HFF-Myc (cell line): ENCODE data around the gene MOCS1.

Experiments used
- DNase-seq: peaks from one replicate; pipeline ENCODE4 v3.0.0-alpha.2; 2011; ENCODE audit warnings: low read depth; ENCODE audit errors: extremely low read depth
- H3K4me3 ChIP-seq: replicated peaks from 2 replicates; pipeline ENCODE4 v1.5.1; 2011; ENCODE audit warnings: low read depth, mild to moderate bottlenecking, control low read depth, low read length
- CTCF ChIP-seq: IDR thresholded peaks from 2 replicates; pipeline ENCODE4 v1.5.1; 2012; ENCODE audit warnings: mild to moderate bottlenecking, low read depth, low read length, control low read depth; ENCODE audit errors: missing control alignments

The MOCS1 gene

GRCh38 chr6:39925191-39925930 lies 8.9 kb downstream of the MOCS1 start:
- no peak for TF ChIP-seq CTCF
- H3K4me3 ChIP-seq: no peak overlapping the region
- DNase-seq: no peak

GRCh38 chr6:39924283-39924682 lies 10.0 kb downstream of the MOCS1 start:
- no peak for TF ChIP-seq CTCF
- no peak overlapping the region for H3K4me3 ChIP-seq
- DNase-seq: no peak

- DNase-seq: no peak
- no peak for TF ChIP-seq CTCF
- no peak overlapping the region for H3K4me3 ChIP-seq
Measured at GRCh38 chr6:39923861-39924260, 10.4 kb downstream of the MOCS1 start.

GRCh38 chr6:39923394-39923793 lies 10.9 kb downstream of the MOCS1 start:
- no peak for DNase-seq
- no peak overlapping the region for H3K4me3 ChIP-seq
- TF ChIP-seq CTCF: no peak

- TF ChIP-seq CTCF: no peak
- DNase-seq: no peak
- no peak overlapping the region for H3K4me3 ChIP-seq
Measured at GRCh38 chr6:39922821-39923220, 11.4 kb downstream of the MOCS1 start.

- no peak for DNase-seq
- H3K4me3 ChIP-seq: no peak overlapping the region
- no peak for TF ChIP-seq CTCF
Measured at GRCh38 chr6:39920157-39920556, 14.1 kb downstream of the MOCS1 start.

- no peak overlapping the region for H3K4me3 ChIP-seq
- no peak for TF ChIP-seq CTCF
- no peak for DNase-seq
Measured at GRCh38 chr6:39918831-39919230, 15.4 kb downstream of the MOCS1 start.
